HEK293 (cell line): ENCODE data around the gene SLC18A3.

Source experiments
- CTCF ChIA-PET: fragments of 350-600 bp; formaldehyde crosslinking; extraction: SDS; loops from one replicate; lab custom pipeline; 2021; ENCODE audit warnings: antibody characterized with exemption; lab: Yijun Ruan, JAX
- POLR2A ChIA-PET: fragments of 300-600 bp; formaldehyde crosslinking; extraction: SDS; loops from one replicate; lab custom pipeline; 2020; ENCODE audit warnings: antibody characterized with exemption, inconsistent platforms; lab: Yijun Ruan, JAX
- H3K27ac ChIP-seq: fragments of 200-500 bp; sonication (Bioruptor generic); 2 replicates; pipeline ENCODE4 v1.5.1; 2014; ENCODE audit warnings: low read depth, low read length, control low read depth, inconsistent platforms; ENCODE audit errors: extremely low read depth
- H3K36me3 ChIP-seq, 2 experiments: fragments of 200-500 bp in 1 of 2; sonication (Bioruptor generic) in 1 of 2; 1 replicate in 1 of 2; 2 replicates in 1 of 2; pipeline ENCODE4 v1.5.1; 2014 to 2017; ENCODE audit warnings: inconsistent platforms in 2 of 2, low read length in 2 of 2; ENCODE audit not compliant: control insufficient read depth in 2 of 2, insufficient read depth in 1 of 2
- H3K4me1 ChIP-seq: fragments of 200-500 bp; sonication (Bioruptor generic); 2 replicates; pipeline ENCODE4 v1.5.1; 2014; ENCODE audit warnings: mild to moderate bottlenecking, low read length, inconsistent platforms; ENCODE audit not compliant: control insufficient read depth, insufficient read depth
- H3K4me3 ChIP-seq: 2 replicates; pipeline ENCODE4 v1.5.1; 2011; ENCODE audit warnings: low read depth, mild to moderate bottlenecking, control low read depth, low read length, moderate library complexity
- H3K9me3 ChIP-seq: fragments of 200-500 bp; sonication (Bioruptor generic); 2 replicates; pipeline ENCODE4 v1.5.1; 2014; ENCODE audit warnings: low read depth, low read length, inconsistent platforms; ENCODE audit not compliant: control insufficient read depth, insufficient read depth
- ATF2 ChIP-seq: fragments of 450-650 bp; formaldehyde crosslinking; IDR thresholded peaks from 2 replicates; pipeline ENCODE4 v1.5.1; 2016; ENCODE audit warnings: missing biosample characterization, missing genetic modification characterization, low read depth
- CTCF ChIP-seq: fragments of 450-650 bp; formaldehyde crosslinking; IDR thresholded peaks from 2 replicates; pipeline ENCODE4 v1.5.1; 2016; ENCODE audit warnings: missing biosample characterization, missing genetic modification characterization
- KLF7 ChIP-seq: fragments of 450-650 bp; formaldehyde crosslinking; IDR thresholded peaks from 2 replicates; pipeline ENCODE4 v1.5.1; 2016; ENCODE audit warnings: missing biosample characterization, missing genetic modification characterization, borderline replicate concordance
- PRDM4 ChIP-seq: fragments of 450-650 bp; formaldehyde crosslinking; IDR thresholded peaks from 2 replicates; pipeline ENCODE4 v1.5.1; 2017; ENCODE audit warnings: missing biosample characterization, missing genetic modification characterization
- PRDM6 ChIP-seq: fragments of 450-650 bp; formaldehyde crosslinking; IDR thresholded peaks from 2 replicates; pipeline ENCODE4 v1.5.1; 2017; ENCODE audit warnings: missing biosample characterization, missing genetic modification characterization
- REPIN1 ChIP-seq: fragments of 450-650 bp; formaldehyde crosslinking; IDR thresholded peaks from 2 replicates; pipeline ENCODE4 v1.5.1; 2017; ENCODE audit warnings: missing biosample characterization, missing genetic modification characterization, low read depth
- ZBTB21 ChIP-seq: fragments of 450-650 bp; formaldehyde crosslinking; IDR thresholded peaks from 2 replicates; pipeline ENCODE4 v1.5.1; 2017; ENCODE audit warnings: missing biosample characterization, missing genetic modification characterization
- ZNF140 ChIP-seq: fragments of 450-650 bp; formaldehyde crosslinking; IDR thresholded peaks from 2 replicates; pipeline ENCODE4 v1.5.1; 2016; ENCODE audit warnings: missing biosample characterization, missing genetic modification characterization
- ZNF169 ChIP-seq: fragments of 450-650 bp; formaldehyde crosslinking; IDR thresholded peaks from 2 replicates; pipeline ENCODE4 v1.5.1; 2016; ENCODE audit warnings: missing biosample characterization, missing genetic modification characterization
- ZNF2 ChIP-seq: fragments of 450-650 bp; formaldehyde crosslinking; IDR thresholded peaks from 2 replicates; pipeline ENCODE4 v1.5.1; 2016; ENCODE audit warnings: missing biosample characterization, missing genetic modification characterization
- ZNF214 ChIP-seq: fragments of 450-650 bp; formaldehyde crosslinking; IDR thresholded peaks from 2 replicates; pipeline ENCODE4 v1.5.1; 2017; ENCODE audit warnings: missing biosample characterization, mild to moderate bottlenecking, missing genetic modification characterization, borderline replicate concordance
- ZNF311 ChIP-seq: fragments of 450-650 bp; formaldehyde crosslinking; IDR thresholded peaks from 2 replicates; pipeline ENCODE4 v1.5.1; 2017; ENCODE audit warnings: missing biosample characterization, missing genetic modification characterization, borderline replicate concordance
- ZNF350 ChIP-seq: fragments of 450-650 bp; formaldehyde crosslinking; IDR thresholded peaks from 2 replicates; pipeline ENCODE4 v1.5.0; 2017; ENCODE audit warnings: missing biosample characterization, mild to moderate bottlenecking, missing genetic modification characterization
- ZNF473 ChIP-seq: fragments of 450-650 bp; formaldehyde crosslinking; IDR thresholded peaks from 2 replicates; pipeline ENCODE4 v1.5.1; 2017; ENCODE audit warnings: missing biosample characterization, missing genetic modification characterization
- ZNF544 ChIP-seq: fragments of 450-650 bp; formaldehyde crosslinking; IDR thresholded peaks from 2 replicates; pipeline ENCODE4 v1.5.0; 2017; ENCODE audit warnings: missing biosample characterization, missing genetic modification characterization
- ZNF561 ChIP-seq: fragments of 450-650 bp; IDR thresholded peaks from 2 replicates; pipeline ENCODE4 v1.5.1; 2018; ENCODE audit warnings: missing biosample characterization, missing genetic modification characterization, borderline replicate concordance
- ZNF704 ChIP-seq: fragments of 450-650 bp; formaldehyde crosslinking; IDR thresholded peaks from 2 replicates; pipeline ENCODE4 v1.5.1; 2016; ENCODE audit warnings: missing biosample characterization, missing genetic modification characterization
- ZNF768 ChIP-seq: fragments of 450-650 bp; formaldehyde crosslinking; IDR thresholded peaks from 2 replicates; pipeline ENCODE4 v1.5.1; 2018; ENCODE audit warnings: missing biosample characterization, mild to moderate bottlenecking, missing genetic modification characterization

Gene SLC18A3

GRCh38 chr10:49616421-49617101, 6.5 kb downstream of the SLC18A3 start:
- H3K36me3 ChIP-seq: no peaks in the 10 kb centered on the region
- ChIA-PET POLR2A (no interaction called here), CTCF (interaction anchor here (0.5 to 0.6 kb wide), 2 partner anchors 78 to 642 kb away, joined by 3 read pairs; partner anchors contain the start of gene ERCC6)
- no peaks in the 10 kb centered on the region for H3K4me1 ChIP-seq
- no peak overlapping the region for H3K27ac ChIP-seq
- no peaks in the 10 kb centered on the region for H3K9me3 ChIP-seq
- no peak overlapping the region for H3K4me3 ChIP-seq
- TF ChIP-seq ZBTB21 (tag by site-specific recombination) (no peak), PRDM6 (tag by site-specific recombination) (no peak), ZNF704 (tag by site-specific recombination) (no peak), REPIN1 (tag by site-specific recombination) (no peak)

GRCh38 chr10:49617121-49618020, 7.3 kb downstream of the SLC18A3 start:
- Histone ChIP-seq H3K4me3 (no peak overlapping the region), H3K4me1 (no peaks in the 10 kb centered on the region), H3K9me3 (no peaks in the 10 kb centered on the region), H3K27ac (no peak overlapping the region), H3K36me3 (no peaks in the 10 kb centered on the region)
- TF ChIP-seq ZNF169 (tag by site-specific recombination) (no peak), ZNF311 (no peak), ATF2 (tag by site-specific recombination) (no peak), ZNF561 (no peak), CTCF (tag by site-specific recombination) (no peak), KLF7 (no peak), ZNF473 (tag by site-specific recombination) (no peak), ZNF140 (tag by site-specific recombination) (no peak), ZNF214 (tag by site-specific recombination) (no peak), ZNF2 (tag by site-specific recombination) (no peak), PRDM4 (tag by site-specific recombination) (no peak), ZNF350 (tag by site-specific recombination) (no peak), ZNF768 (tag by site-specific recombination) (no peak), ZNF544 (tag by site-specific recombination) (no peak)
- CTCF ChIA-PET: interaction anchor here (0.6 kb wide), 1 partner anchor 641 kb away, joined by 3 read pairs; no protein-coding TSS in a partner anchor
- POLR2A ChIA-PET: no interaction called here
